Prostate gland (tissue), 2 donors: ENCODE data around the gene BRF1.

Experiments used
- POLR2A ChIP-seq: fragments of 450-650 bp; IDR thresholded peaks from one replicate; pipeline ENCODE4 v1.6.1; 2016; ENCODE audit warnings: antibody characterized with exemption, mild to moderate bottlenecking
- POLR2AphosphoS5 ChIP-seq: sonication (generic); formaldehyde crosslinking; IDR thresholded peaks from one replicate; pipeline ENCODE4 v1.6.1; 2017; ENCODE audit warnings: antibody characterized with exemption
- TF ChIP-seq, protein P1 (sequence below), 4 experiments: fragments of 200-600 bp in 2 of 4; fragments of 450-650 bp in 2 of 4; sonication (generic) in 2 of 4; IDR thresholded peaks; 1 replicate in 3 of 4; 2 replicates in 1 of 4; pipeline ENCODE4 v1.5.1; 2016 to 2019; ENCODE audit warnings: antibody characterized with exemption in 4 of 4, mild to moderate bottlenecking in 2 of 4, moderate library complexity in 2 of 4

DNA sequence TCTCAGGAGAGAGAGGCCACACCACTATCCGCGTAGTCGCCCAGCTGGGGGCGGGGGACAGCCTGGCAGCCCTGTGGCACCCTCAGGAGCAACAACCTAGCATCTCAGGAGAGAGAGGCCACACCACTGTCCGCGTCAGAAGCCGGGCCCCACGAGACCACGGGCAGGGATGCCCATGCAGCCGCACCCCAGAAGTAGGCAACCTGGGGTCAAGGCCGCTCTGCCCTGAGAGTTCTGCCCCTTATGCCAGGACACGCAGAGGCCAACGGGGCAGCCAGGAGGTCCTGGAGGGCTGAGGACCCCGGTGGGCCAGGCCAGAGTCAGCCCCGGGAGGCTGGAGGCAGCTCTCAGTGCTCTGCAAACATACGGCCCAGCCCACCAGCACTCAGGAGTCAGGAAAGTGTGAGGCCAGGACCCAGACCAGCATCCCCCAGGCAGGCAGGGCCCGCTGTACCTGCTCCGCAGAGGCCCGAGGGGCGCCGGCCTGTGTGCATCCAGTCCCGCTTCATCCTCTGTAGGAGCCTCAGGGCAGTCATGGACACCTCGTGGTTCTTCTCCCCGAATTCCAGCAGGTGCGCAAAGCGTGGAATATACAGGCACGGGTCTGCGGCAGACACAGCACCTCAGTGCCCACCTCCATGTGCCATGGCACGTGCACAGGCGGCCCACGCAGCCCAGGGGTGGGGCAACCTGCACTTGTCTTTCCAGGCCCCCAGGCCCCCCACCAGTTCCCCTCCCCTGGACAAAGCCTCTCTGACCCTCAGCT lies 59.8 kb downstream of the BRF1 start:
- no peak for TF ChIP-seq POLR2A
- no peak for TF ChIP-seq POLR2AphosphoS5
- TF ChIP-seq, protein P1, sequence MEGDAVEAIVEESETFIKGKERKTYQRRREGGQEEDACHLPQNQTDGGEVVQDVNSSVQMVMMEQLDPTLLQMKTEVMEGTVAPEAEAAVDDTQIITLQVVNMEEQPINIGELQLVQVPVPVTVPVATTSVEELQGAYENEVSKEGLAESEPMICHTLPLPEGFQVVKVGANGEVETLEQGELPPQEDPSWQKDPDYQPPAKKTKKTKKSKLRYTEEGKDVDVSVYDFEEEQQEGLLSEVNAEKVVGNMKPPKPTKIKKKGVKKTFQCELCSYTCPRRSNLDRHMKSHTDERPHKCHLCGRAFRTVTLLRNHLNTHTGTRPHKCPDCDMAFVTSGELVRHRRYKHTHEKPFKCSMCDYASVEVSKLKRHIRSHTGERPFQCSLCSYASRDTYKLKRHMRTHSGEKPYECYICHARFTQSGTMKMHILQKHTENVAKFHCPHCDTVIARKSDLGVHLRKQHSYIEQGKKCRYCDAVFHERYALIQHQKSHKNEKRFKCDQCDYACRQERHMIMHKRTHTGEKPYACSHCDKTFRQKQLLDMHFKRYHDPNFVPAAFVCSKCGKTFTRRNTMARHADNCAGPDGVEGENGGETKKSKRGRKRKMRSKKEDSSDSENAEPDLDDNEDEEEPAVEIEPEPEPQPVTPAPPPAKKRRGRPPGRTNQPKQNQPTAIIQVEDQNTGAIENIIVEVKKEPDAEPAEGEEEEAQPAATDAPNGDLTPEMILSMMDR (IDR thresholded peaks at IDR 0.05): no peak
